CD4-positive, CD25-positive, alpha-beta regulatory T cell (primary cell): ENCODE data around the gene CYP46A1. TPM values are rescaled to one million over a fixed set of nuclear protein-coding genes. Genes with fewer than 3 reads are reported as not detected.

Experiments used
- ATAC-seq, 2 donors: fragments of 150-1000 bp; cut with Tn5 transposase; one replicate each; pipeline ENCODE4 v1.10.0; 2021; ENCODE audit warnings: low read depth in 2 of 2, moderate number of reproducible peaks in 2 of 2, moderate library complexity in 1 of 2
- DNase-seq, 3 donors: peaks; one replicate each; pipeline versions ENCODE4 v3.0.0 to v3.0.0-alpha.2; 2012 to 2022; ENCODE audit warnings: mixed read lengths in 1 of 3
- H3K27ac ChIP-seq: one replicate; pipeline ENCODE4 v1.7.0; 2013; ENCODE audit warnings: mild to moderate bottlenecking, low read length; ENCODE audit not compliant: insufficient read depth, poor library complexity, severe bottlenecking
- H3K27me3 ChIP-seq: one replicate; pipeline ENCODE4 v1.7.0; 2013; ENCODE audit warnings: low read length; ENCODE audit not compliant: control insufficient read depth, insufficient read depth
- H3K36me3 ChIP-seq: one replicate; pipeline ENCODE4 v1.7.0; 2013; ENCODE audit warnings: mild to moderate bottlenecking, low read length, moderate library complexity; ENCODE audit not compliant: control insufficient read depth, insufficient read depth
- H3K4me1 ChIP-seq: 2 replicates; pipeline ENCODE4 v1.7.0; 2013; ENCODE audit warnings: mild to moderate bottlenecking, low read length; ENCODE audit not compliant: insufficient read depth, control insufficient read depth, poor library complexity, severe bottlenecking
- H3K4me3 ChIP-seq: one replicate; pipeline ENCODE4 v1.7.0; 2013; ENCODE audit warnings: low read depth, mild to moderate bottlenecking, low read length, moderate library complexity
- H3K9me3 ChIP-seq, 2 experiments: 1 replicate in 1 of 2; 2 replicates in 1 of 2; pipeline ENCODE4 v1.7.0; 2013; ENCODE audit warnings: low read length in 2 of 2, mild to moderate bottlenecking in 1 of 2, moderate library complexity in 1 of 2; ENCODE audit not compliant: control insufficient read depth in 2 of 2
- H3K27ac Mint-ChIP-seq, 3 donors: one replicate each; pipeline ENCODE4 v1.8.0; 2020 to 2022; ENCODE audit warnings: mild to moderate bottlenecking in 3 of 3, mixed read lengths in 3 of 3, moderate library complexity in 2 of 3
- H3K27me3 Mint-ChIP-seq: one replicate; pipeline ENCODE4 v1.8.0; 2022; ENCODE audit warnings: mild to moderate bottlenecking, mixed read lengths
- H3K36me3 Mint-ChIP-seq: one replicate; pipeline ENCODE4 v1.8.0; 2020; ENCODE audit warnings: mixed read lengths
- H3K4me1 Mint-ChIP-seq, 4 donors: one replicate each; pipeline ENCODE4 v1.8.0; 2020 to 2022; ENCODE audit warnings: mixed read lengths in 4 of 4, mild to moderate bottlenecking in 1 of 4
- H3K4me3 Mint-ChIP-seq, 4 donors: one replicate each; pipeline ENCODE4 v1.8.0; 2020 to 2022; ENCODE audit warnings: mild to moderate bottlenecking in 4 of 4, mixed read lengths in 4 of 4, moderate library complexity in 3 of 4
- H3K9me3 Mint-ChIP-seq, 7 donors: one replicate each; pipeline ENCODE4 v1.8.0; 2020 to 2022; ENCODE audit warnings: mixed read lengths in 7 of 7, mild to moderate bottlenecking in 3 of 7, moderate library complexity in 2 of 7
- polyA plus RNA-seq, 4 donors: library from polyadenylated mRNA; unstranded; fragments of 300-500 nt; fragmentation: Illumina TruSeq; gene quantifications; one replicate each; pipeline ENCODE4 v1.2.3, GENCODE V29; 2021
- total RNA-seq: library from RNA; stranded (reverse); gene quantifications from one replicate; pipeline ENCODE4 v1.2.3, GENCODE V29; 2022

The CYP46A1 gene
- total and polyA plus RNA-seq, 5 donors from 2014 or later = not detected

GRCh38 chr14:99764222-99764706 lies 80.2 kb downstream of the CYP46A1 start:
- Histone ChIP-seq H3K4me3 (no peak overlapping the region), H3K9me3 (no peaks in the 10 kb centered on the region), H3K4me1 (no peaks in the 10 kb centered on the region), H3K36me3 (no peaks in the 10 kb centered on the region), H3K27ac (no peak overlapping the region), H3K27me3 (no peaks in the 10 kb centered on the region)
- no peaks in the 10 kb centered on the region for H3K36me3 Mint-ChIP-seq
- no peak for DNase-seq
- H3K4me3 Mint-ChIP-seq = no peak overlapping the region
- no peak overlapping the region for H3K27ac Mint-ChIP-seq
- H3K27me3 Mint-ChIP-seq = peaks cover 8% of the 10 kb centered on the region
- H3K9me3 Mint-ChIP-seq = peaks cover 0 to 5% (median 0%) of the 10 kb centered on the region in 7 donors
- H3K4me1 Mint-ChIP-seq = no peaks in the 10 kb centered on the region
- no peak for ATAC-seq

GRCh38 chr14:99768381-99768780 lies 84.3 kb downstream of the CYP46A1 start:
- Histone ChIP-seq H3K4me1 (no peaks in the 10 kb centered on the region), H3K4me3 (no peak overlapping the region), H3K27me3 (no peaks in the 10 kb centered on the region), H3K27ac (no peak overlapping the region), H3K36me3 (no peaks in the 10 kb centered on the region), H3K9me3 (no peaks in the 10 kb centered on the region)
- no peaks in the 10 kb centered on the region for H3K4me1 Mint-ChIP-seq
- peaks cover 0 to 3% (median 0%) of the 10 kb centered on the region in 7 donors for H3K9me3 Mint-ChIP-seq
- ATAC-seq = no peak
- H3K27ac Mint-ChIP-seq = no peak overlapping the region
- H3K27me3 Mint-ChIP-seq = peaks cover 16% of the 10 kb centered on the region
- H3K36me3 Mint-ChIP-seq = no peaks in the 10 kb centered on the region
- H3K4me3 Mint-ChIP-seq = no peak overlapping the region
- no peak for DNase-seq

- Histone ChIP-seq H3K36me3 (no peaks in the 10 kb centered on the region), H3K27ac (no peak overlapping the region), H3K9me3 (no peaks in the 10 kb centered on the region), H3K27me3 (no peaks in the 10 kb centered on the region), H3K4me1 (no peaks in the 10 kb centered on the region), H3K4me3 (no peak overlapping the region)
- Mint-ChIP-seq H3K36me3 (no peaks in the 10 kb centered on the region), H3K4me1 (no peaks in the 10 kb centered on the region), H3K27ac (no peak overlapping the region), H3K27me3 (peaks cover 16% of the 10 kb centered on the region), H3K9me3 (peaks cover 0 to 3% (median 0%) of the 10 kb centered on the region in 7 donors), H3K4me3 (no peak overlapping the region)
- no peak for ATAC-seq
- DNase-seq = no peak
Observed at GRCh38 chr14:99769123-99769522, 85.0 kb downstream of the CYP46A1 start.

- Histone ChIP-seq H3K27me3 (peaks cover under 1% of the 10 kb centered on the region), H3K36me3 (no peaks in the 10 kb centered on the region), H3K9me3 (no peaks in the 10 kb centered on the region), H3K4me3 (no peak overlapping the region), H3K4me1 (no peaks in the 10 kb centered on the region), H3K27ac (no peak overlapping the region)
- H3K4me1 Mint-ChIP-seq = no peaks in the 10 kb centered on the region
- ATAC-seq (no peak), DNase-seq (no peak)
- H3K27ac Mint-ChIP-seq = no peak overlapping the region
- peaks cover 0 to 3% (median 0%) of the 10 kb centered on the region in 7 donors for H3K9me3 Mint-ChIP-seq
- no peaks in the 10 kb centered on the region for H3K36me3 Mint-ChIP-seq
- peaks cover 16% of the 10 kb centered on the region for H3K27me3 Mint-ChIP-seq
- no peak overlapping the region for H3K4me3 Mint-ChIP-seq
Observed at GRCh38 chr14:99769799-99770198, 85.7 kb downstream of the CYP46A1 start.

GRCh38 chr14:99772371-99773283 lies 88.5 kb downstream of the CYP46A1 start:
- Mint-ChIP-seq H3K36me3 (no peaks in the 10 kb centered on the region), H3K4me1 (no peaks in the 10 kb centered on the region), H3K9me3 (peaks cover 0 to 3% (median 0%) of the 10 kb centered on the region in 7 donors), H3K27me3 (peaks cover 26% of the 10 kb centered on the region), H3K4me3 (no peak overlapping the region), H3K27ac (peak overlapping the region in 1 of 3 donors; percentile 74)
- no peak for DNase-seq
- ATAC-seq = no peak
- no peak overlapping the region for H3K4me3 ChIP-seq
- H3K36me3 ChIP-seq = no peaks in the 10 kb centered on the region
- peaks cover 2% of the 10 kb centered on the region for H3K27me3 ChIP-seq
- H3K9me3 ChIP-seq = no peaks in the 10 kb centered on the region
- H3K4me1 ChIP-seq = no peaks in the 10 kb centered on the region
- no peak overlapping the region for H3K27ac ChIP-seq

GRCh38 chr14:99773521-99774497 lies 89.7 kb downstream of the CYP46A1 start:
- ATAC-seq (no peak), DNase-seq (no peak)
- H3K27me3 Mint-ChIP-seq = peaks cover 27% of the 10 kb centered on the region
- no peak overlapping the region for H3K27ac Mint-ChIP-seq
- no peak overlapping the region for H3K27ac ChIP-seq
- H3K4me3 Mint-ChIP-seq = no peak overlapping the region
- H3K4me1 ChIP-seq = no peaks in the 10 kb centered on the region
- peaks cover 8% of the 10 kb centered on the region for H3K27me3 ChIP-seq
- H3K9me3 Mint-ChIP-seq = peaks cover 0 to 4% (median 0%) of the 10 kb centered on the region in 7 donors
- H3K4me3 ChIP-seq = no peak overlapping the region
- H3K36me3 ChIP-seq = no peaks in the 10 kb centered on the region
- peaks cover 0 to under 1% of the 10 kb centered on the region in 2 experiments for H3K9me3 ChIP-seq
- no peaks in the 10 kb centered on the region for H3K36me3 Mint-ChIP-seq
- H3K4me1 Mint-ChIP-seq = no peaks in the 10 kb centered on the region

- Mint-ChIP-seq H3K27ac (no peak overlapping the region), H3K27me3 (peaks cover 27% of the 10 kb centered on the region), H3K4me3 (no peak overlapping the region), H3K4me1 (no peaks in the 10 kb centered on the region), H3K9me3 (peaks cover 0 to 11% (median 0%) of the 10 kb centered on the region in 7 donors), H3K36me3 (no peaks in the 10 kb centered on the region)
- DNase-seq (no peak), ATAC-seq (no peak)
- Histone ChIP-seq H3K27ac (no peak overlapping the region), H3K27me3 (peaks cover 8% of the 10 kb centered on the region), H3K36me3 (no peaks in the 10 kb centered on the region), H3K9me3 (peaks cover 0 to 4% of the 10 kb centered on the region in 2 experiments), H3K4me1 (no peaks in the 10 kb centered on the region), H3K4me3 (no peak overlapping the region)
Observed at GRCh38 chr14:99774556-99775307, 90.6 kb downstream of the CYP46A1 start.
